Measurements from ENCODE around the gene JAZF1. TPM values are rescaled to one million over a fixed set of nuclear protein-coding genes. Genes with fewer than 3 reads are reported as not detected.

Gene JAZF1
- total and polyA plus RNA-seq, 2 donors (not counting 1 experiment from before 2014, with no cell fraction given) = 14.0 to 38.6 TPM

DNA sequence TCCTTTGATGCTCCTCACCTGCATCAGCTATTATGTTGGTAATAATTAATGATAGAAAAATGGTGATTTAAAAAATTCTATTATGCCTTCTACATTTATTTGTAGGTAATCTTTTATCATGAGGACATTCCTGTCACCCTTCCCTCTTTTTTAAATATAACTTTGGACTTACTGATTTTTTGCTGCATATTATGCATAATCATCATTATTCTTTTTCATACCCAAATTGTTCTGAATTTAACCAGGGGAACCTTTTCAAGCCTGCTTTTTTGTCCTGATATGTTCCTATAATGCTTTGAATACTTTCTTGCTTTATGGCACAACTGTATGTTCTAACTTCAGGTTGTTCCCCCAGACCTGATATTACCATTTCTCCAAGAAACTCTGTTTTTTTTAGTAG is 392.2 kb downstream of the JAZF1 start:
- Histone ChIP-seq H3K27ac (ENCODE audit: low read length in 2 of 2) (no peak overlapping the region), H3K27me3 (replicated peaks in 1 of 4; ENCODE audit: control extremely low read depth in 1 of 4, control insufficient read depth in 3 of 4, insufficient read depth in 4 of 4, low read length in 3 of 4) (no peaks in the 10 kb centered on the region), H3K4me1 (ENCODE audit: control insufficient read depth in 2 of 2, insufficient read depth in 2 of 2, low read length in 2 of 2) (no peaks in the 10 kb centered on the region), H3K9me3 (ENCODE audit: control extremely low read depth in 1 of 3, control insufficient read depth in 2 of 3, insufficient read depth in 1 of 3, low read length in 2 of 3) (no peaks in the 10 kb centered on the region), H3K79me2 (ENCODE audit: control insufficient read depth, insufficient read depth, low read length) (no peaks in the 10 kb centered on the region), H3K36me3 (replicated peaks in 1 of 2; ENCODE audit: control extremely low read depth in 1 of 2, control insufficient read depth in 1 of 2, extremely low read depth in 1 of 2, insufficient read depth in 2 of 2, low read length in 1 of 2) (peaks cover 15 to 49% of the 10 kb centered on the region in 2 experiments), H3K4me2 (replicated peaks; ENCODE audit: low read depth, low read length, poor library complexity, severe bottlenecking) (no peak overlapping the region), H4K20me1 (ENCODE audit: control insufficient read depth, insufficient read depth, low read length, poor library complexity, severe bottlenecking) (peaks cover 4% of the 10 kb centered on the region), H3K4me3 (ENCODE audit: control extremely low read depth in 1 of 5, extremely low read depth in 1 of 5, insufficient read depth in 1 of 5, low read depth in 2 of 5, low read length in 4 of 5) (no peak overlapping the region), H3K9ac (ENCODE audit: low read length) (no peak overlapping the region), H2AFZ (ENCODE audit: insufficient read depth, low read depth, low read length, poor library complexity, severe bottlenecking) (no peak overlapping the region)
- intact Hi-C loops (cut with micrococcal nuclease) = loop anchor here (5.0 kb wide), 2 partner anchors 134 to 234 kb away; no protein-coding TSS in a partner anchor
- ATAC-seq (ENCODE audit: low read depth) = no peak
- ChIA-PET CTCF (interaction anchor here (1.1 kb wide), 1 partner anchor 8 kb away, joined by 4 read pairs; no protein-coding TSS in a partner anchor), POLR2A (no interaction called here)
- Mint-ChIP-seq H3K27me3 (no peaks in the 10 kb centered on the region), H3K27ac (no peak overlapping the region), H3K9me3 (ENCODE audit: insufficient read depth) (no peaks in the 10 kb centered on the region), H3K4me3 (no peak overlapping the region), H3K4me1 (no peaks in the 10 kb centered on the region)
- no peak for DNase-seq
- TF ChIP-seq CTCF (IDR thresholded peaks at IDR 0.05) (no peak), EZH2 (IDR thresholded peaks at IDR 0.05; ENCODE audit: borderline replicate concordance, insufficient read depth, low read depth, low read length, poor library complexity, severe bottlenecking) (no peak)

- Mint-ChIP-seq H3K27ac (no peak overlapping the region), H3K4me3 (no peak overlapping the region), H3K9me3 (ENCODE audit: insufficient read depth) (no peaks in the 10 kb centered on the region), H3K4me1 (no peaks in the 10 kb centered on the region), H3K27me3 (no peaks in the 10 kb centered on the region)
- POLR2A ChIA-PET = interaction anchor here (0.6 kb wide), 1 partner anchor 42 kb away, joined by 3 read pairs; no protein-coding TSS in a partner anchor
- Histone ChIP-seq H3K4me3 (ENCODE audit: control extremely low read depth in 1 of 5, extremely low read depth in 1 of 5, insufficient read depth in 1 of 5, low read depth in 2 of 5, low read length in 4 of 5) (no peak overlapping the region), H3K4me2 (replicated peaks; ENCODE audit: low read depth, low read length, poor library complexity, severe bottlenecking) (no peak overlapping the region), H3K36me3 (replicated peaks in 1 of 2; ENCODE audit: control extremely low read depth in 1 of 2, control insufficient read depth in 1 of 2, extremely low read depth in 1 of 2, insufficient read depth in 2 of 2, low read length in 1 of 2) (peaks cover 9 to 35% of the 10 kb centered on the region in 2 experiments), H3K79me2 (ENCODE audit: control insufficient read depth, insufficient read depth, low read length) (peaks cover 2% of the 10 kb centered on the region), H3K27me3 (replicated peaks in 1 of 4; ENCODE audit: control extremely low read depth in 1 of 4, control insufficient read depth in 3 of 4, insufficient read depth in 4 of 4, low read length in 3 of 4) (no peaks in the 10 kb centered on the region), H3K4me1 (ENCODE audit: control insufficient read depth in 2 of 2, insufficient read depth in 2 of 2, low read length in 2 of 2) (no peaks in the 10 kb centered on the region), H4K20me1 (ENCODE audit: control insufficient read depth, insufficient read depth, low read length, poor library complexity, severe bottlenecking) (peaks cover 4% of the 10 kb centered on the region), H3K27ac (ENCODE audit: low read length in 2 of 2) (no peak overlapping the region), H3K9ac (ENCODE audit: low read length) (no peak overlapping the region), H3K9me3 (ENCODE audit: control extremely low read depth in 1 of 3, control insufficient read depth in 2 of 3, insufficient read depth in 1 of 3, low read length in 2 of 3) (no peaks in the 10 kb centered on the region), H2AFZ (ENCODE audit: insufficient read depth, low read depth, low read length, poor library complexity, severe bottlenecking) (no peak overlapping the region)
- 21% methylated on average over 2 of the region's 6 CpGs for WGBS (ENCODE audit: insufficient coverage)
- CTCF ChIA-PET = interaction anchor here (0.6 to 2.6 kb wide), 21 partner anchors 11 to 1834 kb away, joined by 3 to 16 read pairs (median 3); partner anchors contain the start of gene TAX1BP1
- TF ChIP-seq EZH2 (IDR thresholded peaks at IDR 0.05; ENCODE audit: borderline replicate concordance, insufficient read depth, low read depth, low read length, poor library complexity, severe bottlenecking) (no peak), CTCF (IDR thresholded peaks at IDR 0.05) (peak; percentile 80)
- ATAC-seq (ENCODE audit: low read depth) (peak; percentile 28), DNase-seq (peak; percentile 59)
- intact Hi-C loops (cut with micrococcal nuclease) = loop anchor here (1.0 to 5.0 kb wide), 4 partner anchors 122 to 588 kb away; partner anchors contain the start of gene HIBADH
Observed at GRCh38 chr7:27784399-27785053, 396.1 kb downstream of the JAZF1 start.

Data from B cell (primary cell).